HG02973 (cell line): ENCODE data around the gene MDFI.

Experiments
- ATAC-seq: cut with Tn5 transposase; IDR thresholded peaks from one replicate; pipeline ENCODE4 v1.9.1; 2021; ENCODE audit warnings: moderate library complexity; ENCODE audit not compliant: unreplicated experiment

MDFI gene

DNA sequence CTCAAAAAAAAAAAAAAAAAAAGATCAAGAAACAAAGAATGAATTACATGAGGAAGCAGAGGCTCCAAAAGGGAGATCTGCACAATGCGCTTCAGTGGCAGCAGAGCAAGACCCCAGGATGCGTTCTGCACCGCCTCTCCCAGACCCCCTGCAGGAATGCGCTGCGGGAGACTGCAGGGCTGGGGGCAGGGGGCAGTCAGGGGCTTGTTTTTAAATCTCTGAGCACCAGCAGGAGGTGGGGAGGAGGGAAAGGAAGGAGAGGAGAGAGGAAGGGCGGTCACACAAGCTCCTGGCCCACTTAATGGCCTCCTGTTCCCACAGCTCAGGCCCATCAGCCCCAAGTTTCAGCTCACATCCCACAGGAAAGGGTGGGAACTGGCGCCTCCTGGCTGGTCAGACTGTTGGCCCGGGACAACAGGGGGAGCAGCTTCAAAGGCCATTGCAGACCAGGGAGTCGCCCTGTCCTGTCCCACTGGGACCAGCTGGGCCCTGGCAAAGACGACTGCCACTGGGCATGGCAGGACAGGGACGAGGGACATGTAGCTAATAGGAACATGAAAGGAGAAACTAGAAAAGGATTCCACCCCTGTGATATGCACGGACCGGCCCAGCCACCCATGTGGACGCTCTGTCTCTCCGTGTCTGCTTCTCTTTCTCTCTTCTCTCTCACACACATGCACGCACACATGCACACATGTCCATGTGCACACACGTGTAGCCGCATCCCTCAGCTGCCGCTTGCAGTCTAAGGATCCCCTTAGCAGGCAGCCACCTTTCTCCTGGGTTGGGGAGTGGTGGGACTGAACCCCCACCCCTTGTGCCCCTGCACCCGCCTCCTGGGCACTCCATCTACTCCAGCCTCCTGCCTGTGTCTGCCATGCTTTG lies 62.4 kb downstream of the MDFI start:
- ATAC-seq: no peak

DNA sequence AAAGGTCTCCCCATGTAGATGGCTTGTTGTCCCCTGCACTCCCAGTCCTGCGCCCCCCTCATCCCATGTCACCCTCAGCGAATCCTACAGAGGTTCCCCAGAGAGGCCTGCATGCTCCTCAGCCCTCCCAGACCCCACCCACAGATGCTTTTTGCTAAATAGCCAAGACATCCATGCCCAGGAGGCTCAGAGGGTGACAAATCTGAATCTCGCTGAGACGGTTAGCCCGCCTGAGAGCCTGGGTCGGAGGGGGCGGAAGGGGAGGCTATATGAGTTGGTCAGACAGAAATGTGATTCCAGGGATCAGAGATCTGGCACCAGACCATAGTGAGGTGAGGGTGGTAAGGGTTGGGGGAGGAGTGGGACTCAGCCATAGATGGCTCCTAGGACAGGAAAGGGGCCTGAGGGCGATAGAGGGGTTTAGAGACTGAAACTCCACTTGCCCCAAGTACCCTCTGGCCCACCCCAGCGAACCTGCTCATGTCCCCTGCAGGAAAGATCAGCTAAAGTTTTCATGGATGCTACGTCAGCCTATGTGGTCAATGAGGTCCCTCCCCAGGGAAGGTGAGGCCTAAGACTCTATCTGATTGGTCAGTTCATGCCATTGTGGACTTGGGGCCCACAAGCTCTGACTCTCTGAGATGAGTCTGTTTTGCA lies 63.9 kb downstream of the MDFI start:
- ATAC-seq: no peak

DNA sequence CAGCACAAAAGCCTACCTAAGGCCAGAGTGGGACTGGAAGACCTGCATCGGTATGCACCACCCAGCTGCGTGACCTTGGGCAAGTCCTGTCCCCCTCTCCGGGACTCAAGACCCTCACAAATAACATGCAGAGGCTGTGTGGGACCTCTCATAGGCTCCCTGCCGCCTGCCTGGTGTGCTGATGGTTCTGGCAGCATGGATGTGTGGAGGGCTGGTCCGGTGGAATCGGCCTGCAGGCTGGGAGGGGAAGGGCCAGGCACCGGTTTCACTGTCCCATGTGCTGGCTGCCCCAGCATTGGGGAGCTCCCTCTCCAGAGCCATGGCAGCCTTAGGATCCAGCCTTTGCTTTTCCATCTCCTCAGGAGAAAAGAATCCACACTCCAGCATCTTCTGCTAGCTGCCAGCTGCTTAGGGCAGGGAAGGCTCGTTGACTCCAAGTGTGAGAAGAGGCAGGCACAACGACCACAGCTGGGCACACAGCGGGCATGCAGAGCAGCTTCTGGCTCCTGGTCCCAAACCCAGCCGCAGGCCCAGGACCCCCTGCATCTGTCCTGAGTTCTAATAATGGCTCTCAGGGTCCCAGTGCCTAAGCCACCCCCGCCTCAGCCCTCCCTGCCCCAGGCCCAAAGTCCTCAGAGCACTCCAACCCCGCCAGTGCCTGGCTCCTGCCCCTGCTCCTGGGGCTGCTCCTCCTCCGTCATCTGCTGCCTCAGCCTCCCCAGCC lies 64.7 kb downstream of the MDFI start:
- ATAC-seq: no peak
